ENCODE measurements around the gene KRTCAP3. TPM values are rescaled to one million over a fixed set of nuclear protein-coding genes. Genes with fewer than 3 reads are reported as not detected.

Gene KRTCAP3
- 9.0 and 13.4 TPM in 2 replicates for total RNA-seq (2014; rRNA removed; shearing (Covaris generic))

GRCh38 chr2:27441958-27442919 lies at the start of gene KRTCAP3:
Gene KRTCAP3, plus strand, starts transcription at chr2:27442381. Its CDS starts 32 bp downstream, at chr2:27442413.
- Histone ChIP-seq H3K36me3 (replicated peaks; ENCODE audit: control insufficient read depth, insufficient read depth, low read length) (peaks cover 23% of the 10 kb centered on the region), H3K4me3 (ENCODE audit: insufficient read depth, low read depth, low read length) (peak within 1 kb of the TSS; percentile 59), H3K27me3 (ENCODE audit: control insufficient read depth, insufficient read depth, low read length) (no peaks in the 10 kb centered on the region)
- DNase-seq = peak; percentile 100

- H3K4me3 ChIP-seq (ENCODE audit: insufficient read depth, low read depth, low read length) = no peak overlapping the region
- no peaks in the 10 kb centered on the region for H3K27me3 ChIP-seq (ENCODE audit: control insufficient read depth, insufficient read depth, low read length)
- H3K36me3 ChIP-seq (replicated peaks; ENCODE audit: control insufficient read depth, insufficient read depth, low read length) = no peaks in the 10 kb centered on the region; the same call in 1 of the 2 replicates
- no peak for DNase-seq
These were observed 49.0 kb upstream of the KRTCAP3 start for GRCh38 chr2:27393225-27393624.

- H3K27me3 ChIP-seq (ENCODE audit: control insufficient read depth, insufficient read depth, low read length) = no peaks in the 10 kb centered on the region
- H3K4me3 ChIP-seq (ENCODE audit: insufficient read depth, low read depth, low read length) = no peak overlapping the region
- H3K36me3 ChIP-seq (replicated peaks; ENCODE audit: control insufficient read depth, insufficient read depth, low read length) = no peaks in the 10 kb centered on the region
- DNase-seq = no peak
These were observed 43.2 kb upstream of the KRTCAP3 start for GRCh38 chr2:27398962-27399361.

GRCh38 chr2:27400348-27401135 lies 41.6 kb upstream of the KRTCAP3 start:
- DNase-seq = no peak
- H3K36me3 ChIP-seq (replicated peaks; ENCODE audit: control insufficient read depth, insufficient read depth, low read length) = no peaks in the 10 kb centered on the region
- no peak overlapping the region for H3K4me3 ChIP-seq (ENCODE audit: insufficient read depth, low read depth, low read length)
- no peaks in the 10 kb centered on the region for H3K27me3 ChIP-seq (ENCODE audit: control insufficient read depth, insufficient read depth, low read length)

- peaks cover 2% of the 10 kb centered on the region; the same call in 1 of the 2 replicates for H3K36me3 ChIP-seq (replicated peaks; ENCODE audit: control insufficient read depth, insufficient read depth, low read length)
- peak overlapping the region; percentile 95 for H3K4me3 ChIP-seq (ENCODE audit: insufficient read depth, low read depth, low read length)
- peak; percentile 89 for DNase-seq
- H3K27me3 ChIP-seq (ENCODE audit: control insufficient read depth, insufficient read depth, low read length) = no peaks in the 10 kb centered on the region
These were observed 34.2 kb upstream of the KRTCAP3 start for GRCh38 chr2:27407798-27408491.

- Histone ChIP-seq H3K36me3 (replicated peaks; ENCODE audit: control insufficient read depth, insufficient read depth, low read length) (peaks cover 2% of the 10 kb centered on the region; the same call in 1 of the 2 replicates), H3K4me3 (ENCODE audit: insufficient read depth, low read depth, low read length) (peak overlapping the region; percentile 95), H3K27me3 (ENCODE audit: control insufficient read depth, insufficient read depth, low read length) (no peaks in the 10 kb centered on the region)
- peak; percentile 81 for DNase-seq
These were observed 33.4 kb upstream of the KRTCAP3 start for GRCh38 chr2:27408601-27409320.

GRCh38 chr2:27409321-27410073 lies 32.7 kb upstream of the KRTCAP3 start, which contains the start of gene PPM1G:
Gene PPM1G, minus strand, starts transcription at chr2:27409591. Its CDS starts 169 bp downstream, at chr2:27409422.
- H3K36me3 ChIP-seq (replicated peaks; ENCODE audit: control insufficient read depth, insufficient read depth, low read length) = peaks cover 2% of the 10 kb centered on the region; the same call in 1 of the 2 replicates
- H3K4me3 ChIP-seq (ENCODE audit: insufficient read depth, low read depth, low read length) = peak within 1 kb of the TSS; percentile 95
- peak; percentile 98 for DNase-seq
- H3K27me3 ChIP-seq (ENCODE audit: control insufficient read depth, insufficient read depth, low read length) = no peaks in the 10 kb centered on the region

- H3K36me3 ChIP-seq (replicated peaks; ENCODE audit: control insufficient read depth, insufficient read depth, low read length) = no peaks in the 10 kb centered on the region
- H3K4me3 ChIP-seq (ENCODE audit: insufficient read depth, low read depth, low read length) = no peak overlapping the region
- H3K27me3 ChIP-seq (ENCODE audit: control insufficient read depth, insufficient read depth, low read length) = no peaks in the 10 kb centered on the region
- no peak for DNase-seq
These were observed 29.6 kb upstream of the KRTCAP3 start for GRCh38 chr2:27412419-27413152.

GRCh38 chr2:27416151-27416550 lies 26.0 kb upstream of the KRTCAP3 start:
- DNase-seq = no peak
- Histone ChIP-seq H3K4me3 (ENCODE audit: insufficient read depth, low read depth, low read length) (no peak overlapping the region), H3K27me3 (ENCODE audit: control insufficient read depth, insufficient read depth, low read length) (no peaks in the 10 kb centered on the region), H3K36me3 (replicated peaks; ENCODE audit: control insufficient read depth, insufficient read depth, low read length) (no peaks in the 10 kb centered on the region)

- Histone ChIP-seq H3K36me3 (replicated peaks; ENCODE audit: control insufficient read depth, insufficient read depth, low read length) (no peaks in the 10 kb centered on the region), H3K4me3 (ENCODE audit: insufficient read depth, low read depth, low read length) (no peak overlapping the region), H3K27me3 (ENCODE audit: control insufficient read depth, insufficient read depth, low read length) (no peaks in the 10 kb centered on the region)
- DNase-seq = no peak
These were observed 21.2 kb upstream of the KRTCAP3 start for GRCh38 chr2:27420996-27421395.

- no peak overlapping the region for H3K4me3 ChIP-seq (ENCODE audit: insufficient read depth, low read depth, low read length)
- no peaks in the 10 kb centered on the region for H3K36me3 ChIP-seq (replicated peaks; ENCODE audit: control insufficient read depth, insufficient read depth, low read length)
- DNase-seq = no peak
- no peaks in the 10 kb centered on the region for H3K27me3 ChIP-seq (ENCODE audit: control insufficient read depth, insufficient read depth, low read length)
These were observed 20.4 kb upstream of the KRTCAP3 start for GRCh38 chr2:27421660-27422250.

GRCh38 chr2:27422958-27423357 lies 19.2 kb upstream of the KRTCAP3 start:
- no peak for DNase-seq
- Histone ChIP-seq H3K4me3 (ENCODE audit: insufficient read depth, low read depth, low read length) (no peak overlapping the region), H3K27me3 (ENCODE audit: control insufficient read depth, insufficient read depth, low read length) (no peaks in the 10 kb centered on the region), H3K36me3 (replicated peaks; ENCODE audit: control insufficient read depth, insufficient read depth, low read length) (no peaks in the 10 kb centered on the region)
